ENCODE results near the gene MTARC2.
"Not testable (repeated sequence)": the region's sequence is repeated elsewhere in the genome, so short reads cannot be mapped to it uniquely, and the experiment has no call there.

DNA sequence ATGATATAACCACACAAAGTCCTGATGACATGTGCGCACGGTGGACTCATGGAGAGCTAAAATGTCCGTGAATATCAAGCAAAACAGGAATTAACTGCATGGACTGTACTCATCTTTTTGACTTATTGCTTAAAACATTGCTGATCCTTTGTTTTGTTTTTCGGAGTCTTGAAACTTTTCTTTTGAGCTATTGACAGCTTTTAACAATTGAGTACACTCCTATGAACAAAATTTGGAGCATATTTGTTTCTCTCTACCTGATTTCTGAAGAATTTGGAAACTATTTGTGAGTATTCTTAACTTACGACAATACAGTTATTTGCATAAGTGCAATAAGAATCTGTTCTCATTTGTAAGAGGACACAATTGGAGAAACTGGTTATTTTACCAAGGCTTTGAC is 32.1 kb upstream of the MTARC2 start:
- TF ChIP-seq, protein P1, sequence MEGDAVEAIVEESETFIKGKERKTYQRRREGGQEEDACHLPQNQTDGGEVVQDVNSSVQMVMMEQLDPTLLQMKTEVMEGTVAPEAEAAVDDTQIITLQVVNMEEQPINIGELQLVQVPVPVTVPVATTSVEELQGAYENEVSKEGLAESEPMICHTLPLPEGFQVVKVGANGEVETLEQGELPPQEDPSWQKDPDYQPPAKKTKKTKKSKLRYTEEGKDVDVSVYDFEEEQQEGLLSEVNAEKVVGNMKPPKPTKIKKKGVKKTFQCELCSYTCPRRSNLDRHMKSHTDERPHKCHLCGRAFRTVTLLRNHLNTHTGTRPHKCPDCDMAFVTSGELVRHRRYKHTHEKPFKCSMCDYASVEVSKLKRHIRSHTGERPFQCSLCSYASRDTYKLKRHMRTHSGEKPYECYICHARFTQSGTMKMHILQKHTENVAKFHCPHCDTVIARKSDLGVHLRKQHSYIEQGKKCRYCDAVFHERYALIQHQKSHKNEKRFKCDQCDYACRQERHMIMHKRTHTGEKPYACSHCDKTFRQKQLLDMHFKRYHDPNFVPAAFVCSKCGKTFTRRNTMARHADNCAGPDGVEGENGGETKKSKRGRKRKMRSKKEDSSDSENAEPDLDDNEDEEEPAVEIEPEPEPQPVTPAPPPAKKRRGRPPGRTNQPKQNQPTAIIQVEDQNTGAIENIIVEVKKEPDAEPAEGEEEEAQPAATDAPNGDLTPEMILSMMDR (IDR thresholded peaks at IDR 0.05) = not testable (repeated sequence)
- not testable (repeated sequence) for TF ChIP-seq POLR2A (IDR thresholded peaks at IDR 0.05)

Measured in esophagus squamous epithelium (tissue), 4 donors.